ENCODE measurements around the gene SIGLEC1.

GRCh38 chr20:3751305-3751674 lies 38.9 kb upstream of the SIGLEC1 start:
- TF ChIP-seq GATA3 (IDR thresholded peaks at IDR 0.05; ENCODE audit: low read depth, low read length) = no peak
- no peak for TF ChIP-seq GATA2 (IDR thresholded peaks at IDR 0.05; ENCODE audit: low read depth, low read length)

Measured in SH-SY5Y (cell line).